Suprapubic skin (tissue), 3 donors: Measurements from ENCODE around the gene C1orf87.

ENCODE experiments used
- CTCF ChIP-seq, 2 donors: fragments of 200-600 bp in 1 of 2; fragments of 450-650 bp in 1 of 2; sonication (generic) in 1 of 2; IDR thresholded peaks; one replicate each; pipeline ENCODE4 v1.5.1; 2016 to 2019; ENCODE audit warnings: antibody characterized with exemption in 2 of 2, mild to moderate bottlenecking in 1 of 2, moderate library complexity in 1 of 2
- POLR2AphosphoS5 ChIP-seq, 3 donors: sonication (generic); formaldehyde crosslinking; IDR thresholded peaks; one replicate each; pipeline ENCODE4 v1.6.1; 2017; ENCODE audit warnings: antibody characterized with exemption in 3 of 3

DNA sequence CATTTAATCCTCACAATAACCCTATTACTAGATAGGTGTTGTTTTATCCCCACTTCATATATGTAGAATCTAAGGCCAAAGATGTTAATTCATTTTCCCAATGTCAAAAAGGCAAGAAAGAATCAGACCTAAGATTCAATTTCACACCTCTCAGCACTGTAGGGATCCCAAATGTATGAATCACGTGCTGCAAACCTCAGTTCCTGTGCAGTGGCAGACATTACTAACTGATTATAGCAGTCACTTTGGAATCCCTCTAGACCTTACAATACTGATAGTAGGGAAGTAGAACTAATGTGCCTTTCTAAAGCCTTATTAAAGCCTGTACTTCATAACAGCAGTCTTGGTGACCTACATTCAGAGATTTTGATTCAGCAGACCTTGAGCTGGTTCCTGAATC lies 2.3 kb downstream of the C1orf87 start:
- TF ChIP-seq CTCF (IDR thresholded peaks at IDR 0.05) (no peak), POLR2AphosphoS5 (IDR thresholded peaks at IDR 0.05) (no peak)
